ENCODE data around the gene OMP. TPM values are rescaled to one million over a fixed set of nuclear protein-coding genes. Genes with fewer than 3 reads are reported as not detected.

OMP gene
- total and polyA plus RNA-seq, 7 donors = 0.32 TPM; not detected in 6

- 97 to 99% (median 98%) methylated on average over 4 of the region's 4 CpGs for WGBS, 3 donors
- Histone ChIP-seq H3K9me3 (no peaks in the 10 kb centered on the region), H3K27ac (no peak overlapping the region), H3K27me3 (ENCODE audit: insufficient read depth in 3 of 3, low read length in 2 of 3) (peaks cover 0 to 5% (median 0%) of the 10 kb centered on the region in 3 donors), H3K4me1 (no peaks in the 10 kb centered on the region), H3K36me3 (ENCODE audit: insufficient read depth in 1 of 2, low read depth in 1 of 2) (no peaks in the 10 kb centered on the region), H3K4me3 (no peak overlapping the region)
- intact Hi-C loops (cut with DNase I) = no loop called here
- no peak for TF ChIP-seq CTCF (IDR thresholded peaks at IDR 0.05)
- DNase-seq = peak in 1 of 2 donors; percentile 39
- no peak for ATAC-seq
These were observed 38.8 kb downstream of the OMP start for GRCh38 chr11:77141475-77141874.

GRCh38 chr11:77142091-77142975 lies 39.7 kb downstream of the OMP start:
- H3K27me3 ChIP-seq (ENCODE audit: insufficient read depth in 3 of 3, low read length in 2 of 3) = peaks cover 0 to 5% (median 0%) of the 10 kb centered on the region in 3 donors
- ATAC-seq (no peak), DNase-seq (peak in 1 of 2 donors; percentile 41)
- no peak overlapping the region for H3K4me3 ChIP-seq
- intact Hi-C loops (cut with DNase I) = no loop called here
- no peaks in the 10 kb centered on the region for H3K36me3 ChIP-seq (ENCODE audit: insufficient read depth in 1 of 2, low read depth in 1 of 2)
- no peaks in the 10 kb centered on the region for H3K9me3 ChIP-seq
- no peak overlapping the region for H3K27ac ChIP-seq
- no peaks in the 10 kb centered on the region for H3K4me1 ChIP-seq
- TF ChIP-seq CTCF (IDR thresholded peaks at IDR 0.05) = no peak
- 90 to 97% (median 92%) methylated on average over 10 to 11 of the region's 11 CpGs for WGBS, 3 donors

- Histone ChIP-seq H3K9me3 (no peaks in the 10 kb centered on the region), H3K27ac (no peak overlapping the region), H3K27me3 (ENCODE audit: insufficient read depth in 3 of 3, low read length in 2 of 3) (peaks cover 0 to under 1% (median 0%) of the 10 kb centered on the region in 3 donors), H3K4me1 (no peaks in the 10 kb centered on the region), H3K36me3 (ENCODE audit: insufficient read depth in 1 of 2, low read depth in 1 of 2) (no peaks in the 10 kb centered on the region), H3K4me3 (no peak overlapping the region)
- intact Hi-C loops (cut with DNase I) = no loop called here
- ATAC-seq (no peak), DNase-seq (no peak)
- 85 to 93% (median 89%) methylated on average over 8 of the region's 8 CpGs for WGBS, 3 donors
- TF ChIP-seq CTCF (IDR thresholded peaks at IDR 0.05) = no peak
These were observed 40.9 kb downstream of the OMP start for GRCh38 chr11:77143405-77144020.

- intact Hi-C loops (cut with DNase I) = no loop called here
- H3K9me3 ChIP-seq = no peaks in the 10 kb centered on the region
These were observed 41.7 kb downstream of the OMP start for GRCh38 chr11:77144196-77144856.

More at GRCh38 chr11:77144196-77144856, 41.7 kb downstream of the OMP start:
- H3K4me3 ChIP-seq = no peak overlapping the region
- H3K36me3 ChIP-seq (ENCODE audit: insufficient read depth in 1 of 2, low read depth in 1 of 2) = no peaks in the 10 kb centered on the region
- TF ChIP-seq CTCF (IDR thresholded peaks at IDR 0.05) = no peak
- no peak overlapping the region for H3K27ac ChIP-seq
- H3K4me1 ChIP-seq = no peaks in the 10 kb centered on the region
- no peaks in the 10 kb centered on the region for H3K27me3 ChIP-seq (ENCODE audit: insufficient read depth in 3 of 3, low read length in 2 of 3)
- ATAC-seq (no peak), DNase-seq (no peak)
- WGBS, 3 donors = 79 to 89% (median 86%) methylated on average over 9 of the region's 9 CpGs

Data from psoas muscle (tissue), 8 donors.